AG09309 (cell line): ENCODE measurements around the gene SLC43A3.
"Not testable (repeated sequence)": the region's sequence is repeated elsewhere in the genome, so short reads cannot be mapped to it uniquely, and the experiment has no call there.

Experiments
- DNase-seq: peaks from one replicate; pipeline ENCODE4 v3.0.0-alpha.2; 2010; ENCODE audit warnings: low read depth
- H3K4me3 ChIP-seq: 2 replicates; pipeline ENCODE4 v1.5.1; 2011; ENCODE audit warnings: mild to moderate bottlenecking, low read depth, low read length, moderate library complexity; ENCODE audit not compliant: control insufficient read depth
- TF ChIP-seq, protein P1 (sequence below): IDR thresholded peaks from 2 replicates; pipeline ENCODE4 v1.5.1; 2011; ENCODE audit warnings: mild to moderate bottlenecking, low read depth, low read length, inconsistent platforms; ENCODE audit not compliant: insufficient read depth, control insufficient read depth; ENCODE audit errors: missing control alignments

The SLC43A3 gene

DNA sequence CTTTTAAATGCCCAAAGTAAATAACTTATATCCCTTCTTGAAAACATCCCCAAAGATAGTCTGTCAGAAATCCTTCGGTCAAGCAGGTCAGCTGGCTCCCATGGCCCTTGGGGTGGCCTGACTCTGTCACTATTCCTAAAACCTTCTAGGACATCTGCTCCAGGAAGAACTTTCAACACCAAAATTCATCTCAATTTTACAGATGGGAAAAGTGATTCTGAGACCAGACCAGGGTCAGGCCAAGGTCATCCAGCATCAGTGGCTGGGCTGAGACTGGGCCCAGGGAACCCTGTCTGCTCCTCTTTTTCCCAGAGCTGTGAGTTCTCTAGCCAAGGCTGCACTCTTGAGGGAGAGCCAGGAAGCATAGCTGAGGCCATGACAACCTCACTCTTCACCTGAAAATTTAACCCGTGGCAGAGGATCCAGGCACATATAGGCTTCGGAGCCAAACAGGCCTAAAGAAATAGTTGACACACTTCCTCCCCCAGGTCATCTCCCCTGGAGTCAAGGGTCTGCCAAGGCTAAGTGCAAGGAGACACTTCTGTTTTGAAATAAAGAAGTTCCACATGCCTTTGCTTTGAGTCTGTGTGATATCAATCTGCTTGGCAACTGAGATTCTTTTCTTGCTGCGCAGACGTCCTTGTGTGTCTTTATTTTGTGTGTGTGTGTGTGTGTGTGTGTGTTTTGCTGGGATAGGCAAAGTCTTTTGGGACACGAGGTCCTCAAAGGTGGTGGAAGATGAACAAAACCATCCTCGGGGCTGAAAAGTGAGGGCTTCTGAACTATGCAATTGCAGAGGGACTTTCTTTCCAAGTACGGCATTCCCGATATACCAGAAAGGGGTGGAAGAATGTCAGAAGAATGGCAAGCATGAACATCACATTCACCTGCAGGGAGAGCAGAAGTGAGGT, 19.7 kb downstream of the SLC43A3 start:
- no peak for DNase-seq

DNA sequence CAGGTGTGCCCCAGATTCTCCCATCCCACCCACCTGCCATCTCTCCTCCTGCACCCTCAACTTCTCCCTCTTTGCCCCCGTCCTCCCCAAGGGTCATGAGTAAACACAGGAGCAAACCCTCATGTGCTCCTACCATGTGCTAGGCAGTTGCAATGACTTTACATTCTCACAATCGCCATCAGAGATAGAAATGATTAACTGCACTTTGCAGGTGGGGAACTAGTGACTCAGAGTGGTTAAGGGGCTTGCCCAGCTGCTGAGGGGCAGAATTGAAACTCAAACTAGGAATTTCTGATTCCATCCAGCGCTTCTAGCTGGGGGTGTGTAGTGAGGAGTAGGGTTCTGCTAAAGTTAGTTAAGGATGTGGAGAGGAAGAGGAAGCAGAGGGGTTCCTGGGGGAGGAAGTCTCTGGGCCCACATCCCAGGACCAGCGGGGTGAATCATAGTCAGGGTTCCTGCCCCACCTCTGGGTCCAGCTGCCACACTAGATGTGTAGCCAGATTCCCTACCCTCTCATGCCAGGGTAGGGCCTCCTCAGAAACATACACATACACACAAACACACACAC, 20.5 kb downstream of the SLC43A3 start:
- TF ChIP-seq, protein P1, sequence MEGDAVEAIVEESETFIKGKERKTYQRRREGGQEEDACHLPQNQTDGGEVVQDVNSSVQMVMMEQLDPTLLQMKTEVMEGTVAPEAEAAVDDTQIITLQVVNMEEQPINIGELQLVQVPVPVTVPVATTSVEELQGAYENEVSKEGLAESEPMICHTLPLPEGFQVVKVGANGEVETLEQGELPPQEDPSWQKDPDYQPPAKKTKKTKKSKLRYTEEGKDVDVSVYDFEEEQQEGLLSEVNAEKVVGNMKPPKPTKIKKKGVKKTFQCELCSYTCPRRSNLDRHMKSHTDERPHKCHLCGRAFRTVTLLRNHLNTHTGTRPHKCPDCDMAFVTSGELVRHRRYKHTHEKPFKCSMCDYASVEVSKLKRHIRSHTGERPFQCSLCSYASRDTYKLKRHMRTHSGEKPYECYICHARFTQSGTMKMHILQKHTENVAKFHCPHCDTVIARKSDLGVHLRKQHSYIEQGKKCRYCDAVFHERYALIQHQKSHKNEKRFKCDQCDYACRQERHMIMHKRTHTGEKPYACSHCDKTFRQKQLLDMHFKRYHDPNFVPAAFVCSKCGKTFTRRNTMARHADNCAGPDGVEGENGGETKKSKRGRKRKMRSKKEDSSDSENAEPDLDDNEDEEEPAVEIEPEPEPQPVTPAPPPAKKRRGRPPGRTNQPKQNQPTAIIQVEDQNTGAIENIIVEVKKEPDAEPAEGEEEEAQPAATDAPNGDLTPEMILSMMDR = no peak
- DNase-seq = no peak
- H3K4me3 ChIP-seq = no peak overlapping the region

More for the DNA sequence above, 19.7 kb downstream of the SLC43A3 start:
- H3K4me3 ChIP-seq = no peak overlapping the region
- TF ChIP-seq, protein P1 = no peak

DNA sequence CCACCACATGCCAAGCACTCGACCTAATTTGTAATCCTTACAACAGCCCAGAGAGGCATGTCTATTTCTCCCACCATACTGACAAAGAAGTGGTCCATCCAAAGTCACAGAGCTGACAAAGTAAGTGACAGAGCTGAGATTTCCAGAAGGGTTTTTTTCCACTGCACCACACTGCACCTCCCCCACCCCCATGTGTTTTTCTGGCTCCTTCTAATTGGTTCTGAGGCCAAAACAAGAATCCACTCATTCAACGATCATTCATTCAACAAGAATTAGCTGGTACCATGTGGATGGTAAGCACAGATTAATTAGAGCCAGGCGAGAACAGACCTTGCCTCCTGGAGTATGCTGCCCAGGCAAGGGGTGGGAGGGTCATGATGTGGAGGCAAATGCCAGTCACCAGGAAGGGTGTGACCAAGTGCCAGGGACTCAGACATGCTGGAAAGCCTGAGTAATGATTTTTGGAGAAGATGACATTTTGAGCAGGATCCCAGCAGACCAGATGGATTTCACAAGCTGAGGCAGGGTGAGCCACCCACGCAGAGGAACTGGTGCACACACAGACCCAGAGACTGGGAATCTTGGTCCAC, 21.6 kb downstream of the SLC43A3 start:
- TF ChIP-seq, protein P1 = no peak
- DNase-seq = no peak
- no peak overlapping the region for H3K4me3 ChIP-seq

DNA sequence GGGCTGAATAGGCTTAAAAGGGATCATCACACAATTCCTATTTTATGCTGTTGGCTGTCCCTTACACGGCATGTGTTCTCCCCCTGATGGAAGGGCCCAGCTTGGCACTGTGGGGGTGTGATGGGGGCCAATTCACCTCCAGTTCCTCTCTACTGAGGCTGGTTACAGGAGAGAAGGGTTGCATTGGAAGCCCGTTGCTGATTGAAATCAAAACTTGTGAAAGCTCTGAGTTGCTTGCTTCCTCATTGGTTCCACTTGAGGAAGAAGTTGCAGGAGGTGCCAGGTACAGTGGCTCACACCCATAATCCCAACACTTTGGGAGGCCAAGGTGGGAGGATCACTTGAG, 23.1 kb downstream of the SLC43A3 start:
- no peak overlapping the region for H3K4me3 ChIP-seq

DNA sequence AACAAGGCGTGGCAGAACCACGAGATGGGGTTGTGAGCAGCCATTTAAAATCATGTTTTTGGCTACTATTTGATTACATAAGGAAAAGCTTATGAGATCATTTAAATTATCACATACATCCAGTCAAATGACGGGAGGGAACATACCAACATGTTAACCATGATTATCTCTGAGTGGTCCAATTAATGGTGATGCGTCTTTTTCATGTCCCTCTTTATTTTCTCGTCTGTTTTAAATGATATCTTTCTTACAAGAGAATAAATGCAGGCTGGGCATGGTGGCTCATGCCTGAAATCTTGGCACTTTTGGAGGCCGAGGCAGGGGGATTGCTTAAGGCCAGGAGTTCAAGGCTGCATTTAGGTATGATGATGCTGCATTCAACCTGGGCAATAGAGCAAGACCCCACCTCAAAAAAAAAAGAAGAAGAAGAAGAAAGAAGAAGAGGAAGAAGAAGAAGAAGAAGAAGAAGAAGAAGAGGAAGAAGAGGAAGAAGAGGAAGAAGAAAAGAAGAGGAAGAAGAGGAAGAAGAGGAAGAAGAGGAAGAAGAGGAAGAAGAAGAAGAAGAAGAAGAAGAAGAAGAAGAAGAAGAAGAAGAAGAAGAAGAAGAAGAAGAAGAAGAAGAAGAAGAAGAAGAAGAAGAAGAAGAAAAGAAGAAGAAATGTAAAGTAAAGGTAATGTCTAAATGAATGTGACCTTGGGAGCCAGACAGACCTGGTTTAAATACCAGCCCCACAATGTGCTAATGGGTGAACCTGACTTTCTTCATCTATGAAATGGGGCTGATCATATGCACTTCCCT, 23.7 kb downstream of the SLC43A3 start:
- DNase-seq = not testable (repeated sequence)

More for the DNA sequence above, 23.1 kb downstream of the SLC43A3 start:
- no peak for DNase-seq
- TF ChIP-seq, protein P1 = no peak

DNA sequence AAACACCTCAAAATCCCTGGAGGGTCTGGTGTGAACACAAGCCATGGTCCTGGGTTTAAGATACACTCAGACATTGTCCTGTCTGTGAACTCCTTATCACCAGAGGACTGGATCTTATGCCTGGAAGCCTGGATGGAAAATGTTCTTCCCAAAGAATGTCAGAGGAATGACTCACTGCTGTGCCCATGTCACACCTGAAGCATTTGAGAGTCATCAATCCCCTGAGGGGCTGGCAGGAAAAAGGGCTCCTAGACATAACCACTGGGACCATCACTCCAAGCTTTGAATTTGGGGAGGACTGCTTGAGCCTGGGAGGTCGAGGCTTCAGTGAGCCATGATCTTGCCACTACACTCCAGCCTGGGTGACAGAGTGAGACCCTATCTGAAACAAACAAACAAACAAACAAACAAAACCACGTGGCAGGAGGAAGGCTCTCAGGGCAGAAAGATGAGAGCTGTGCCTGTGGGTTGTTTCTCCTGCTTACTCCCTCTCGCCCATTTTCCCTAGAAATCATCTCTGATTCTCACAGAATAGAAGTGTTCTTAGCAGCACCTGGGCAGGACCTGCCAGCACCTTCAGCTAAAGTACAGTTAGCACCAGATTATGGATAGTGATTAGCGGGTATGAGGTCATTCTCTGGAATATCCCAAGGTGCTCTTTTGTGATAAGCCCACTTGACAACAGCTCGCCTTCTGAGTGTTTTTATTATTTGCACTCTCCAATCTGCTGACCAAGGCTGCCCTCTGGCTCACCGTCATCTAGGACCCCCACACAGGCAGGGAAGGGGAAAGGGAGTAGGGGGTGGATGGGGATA, 24.5 kb downstream of the SLC43A3 start:
- no peak overlapping the region for H3K4me3 ChIP-seq
- no peak for DNase-seq
- TF ChIP-seq, protein P1 = no peak

More for the DNA sequence above, 23.7 kb downstream of the SLC43A3 start:
- H3K4me3 ChIP-seq = not testable (repeated sequence)
